Measurements from ENCODE around the gene PJA2.

GRCh38 chr5:109334056-109334455 is 75.7 kb downstream of the PJA2 start:
- no peak for TF ChIP-seq CTCF (IDR thresholded peaks at IDR 0.05; ENCODE audit: insufficient read depth, low read length, poor library complexity, severe bottlenecking)
- TF ChIP-seq EZH2phosphoT487 (conservative IDR thresholded peaks at IDR 0.05; ENCODE audit: low read length) = no peak

All from SU-DHL-6 (cell line).